PFSK-1 (cell line): ENCODE data around the gene SLC25A47.

Experiments
- FOXP2 ChIP-seq: optimal IDR thresholded peaks from 2 replicates; pipeline ENCODE3; 2011; ENCODE audit warnings: borderline replicate concordance, control low read depth, inconsistent platforms; ENCODE audit not compliant: insufficient read depth; ENCODE audit errors: extremely low read length, extremely low read depth
- POLR2AphosphoS5 ChIP-seq: IDR thresholded peaks from 2 replicates; pipeline ENCODE4 v1.6.1; 2012; ENCODE audit warnings: low read depth, mild to moderate bottlenecking, control low read depth, low read length, moderate library complexity
- SIN3A ChIP-seq: IDR thresholded peaks from 2 replicates; pipeline ENCODE4 v1.6.1; 2012; ENCODE audit warnings: mild to moderate bottlenecking, low read length, moderate library complexity, borderline replicate concordance; ENCODE audit not compliant: insufficient read depth
- TAF1 ChIP-seq: IDR thresholded peaks from 2 replicates; pipeline ENCODE4 v1.6.1; 2012; ENCODE audit warnings: low read length, control low read depth, borderline replicate concordance; ENCODE audit not compliant: insufficient read depth
- TF ChIP-seq, protein P1 (sequence below), 2 experiments: IDR thresholded peaks; 2 replicates each; pipeline versions ENCODE4 v1.6.1 to v1.8.0; 2011 to 2012; ENCODE audit warnings: low read depth in 2 of 2, low read length in 2 of 2, control low read depth in 1 of 2, inconsistent platforms in 1 of 2, mild to moderate bottlenecking in 1 of 2, moderate library complexity in 1 of 2; ENCODE audit not compliant: insufficient read depth in 1 of 2

DNA sequence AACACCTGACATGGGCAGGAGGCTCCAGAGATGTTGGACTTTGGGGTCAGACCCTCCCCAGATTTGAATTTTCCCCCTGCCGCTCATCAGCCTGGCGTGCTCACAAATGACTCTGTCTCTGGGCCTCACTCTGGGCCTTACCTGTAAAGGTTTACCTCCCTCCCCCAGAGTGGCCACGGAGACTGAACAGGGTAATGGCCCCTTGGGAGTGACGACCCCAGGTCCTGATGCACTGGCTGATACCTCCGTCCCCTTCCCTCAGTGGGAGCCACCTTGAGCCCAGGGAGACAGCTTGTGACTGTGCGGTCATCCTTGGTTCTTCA lies 23.9 kb upstream of the SLC25A47 start:
- TF ChIP-seq TAF1, result no peak
- TF ChIP-seq, protein P1, sequence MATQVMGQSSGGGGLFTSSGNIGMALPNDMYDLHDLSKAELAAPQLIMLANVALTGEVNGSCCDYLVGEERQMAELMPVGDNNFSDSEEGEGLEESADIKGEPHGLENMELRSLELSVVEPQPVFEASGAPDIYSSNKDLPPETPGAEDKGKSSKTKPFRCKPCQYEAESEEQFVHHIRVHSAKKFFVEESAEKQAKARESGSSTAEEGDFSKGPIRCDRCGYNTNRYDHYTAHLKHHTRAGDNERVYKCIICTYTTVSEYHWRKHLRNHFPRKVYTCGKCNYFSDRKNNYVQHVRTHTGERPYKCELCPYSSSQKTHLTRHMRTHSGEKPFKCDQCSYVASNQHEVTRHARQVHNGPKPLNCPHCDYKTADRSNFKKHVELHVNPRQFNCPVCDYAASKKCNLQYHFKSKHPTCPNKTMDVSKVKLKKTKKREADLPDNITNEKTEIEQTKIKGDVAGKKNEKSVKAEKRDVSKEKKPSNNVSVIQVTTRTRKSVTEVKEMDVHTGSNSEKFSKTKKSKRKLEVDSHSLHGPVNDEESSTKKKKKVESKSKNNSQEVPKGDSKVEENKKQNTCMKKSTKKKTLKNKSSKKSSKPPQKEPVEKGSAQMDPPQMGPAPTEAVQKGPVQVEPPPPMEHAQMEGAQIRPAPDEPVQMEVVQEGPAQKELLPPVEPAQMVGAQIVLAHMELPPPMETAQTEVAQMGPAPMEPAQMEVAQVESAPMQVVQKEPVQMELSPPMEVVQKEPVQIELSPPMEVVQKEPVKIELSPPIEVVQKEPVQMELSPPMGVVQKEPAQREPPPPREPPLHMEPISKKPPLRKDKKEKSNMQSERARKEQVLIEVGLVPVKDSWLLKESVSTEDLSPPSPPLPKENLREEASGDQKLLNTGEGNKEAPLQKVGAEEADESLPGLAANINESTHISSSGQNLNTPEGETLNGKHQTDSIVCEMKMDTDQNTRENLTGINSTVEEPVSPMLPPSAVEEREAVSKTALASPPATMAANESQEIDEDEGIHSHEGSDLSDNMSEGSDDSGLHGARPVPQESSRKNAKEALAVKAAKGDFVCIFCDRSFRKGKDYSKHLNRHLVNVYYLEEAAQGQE (IDR thresholded peaks at IDR 0.05; ENCODE audit: insufficient read depth in 1 of 2, low read depth in 2 of 2, low read length in 2 of 2), result no peak
- no peak for TF ChIP-seq POLR2AphosphoS5
- TF ChIP-seq SIN3A, result no peak
- TF ChIP-seq FOXP2, result no peak
